ENCODE results near the gene DSG1.
"Not testable (repeated sequence)": the region's sequence is repeated elsewhere in the genome, so short reads cannot be mapped to it uniquely, and the experiment has no call there.

DSG1 gene

GRCh38 chr18:31343454-31343853 is 25.5 kb downstream of the DSG1 start:
- no peak for DNase-seq

GRCh38 chr18:31353336-31353735 is 35.4 kb downstream of the DSG1 start:
- not testable (repeated sequence) for DNase-seq

GRCh38 chr18:31354990-31355389 is 37.0 kb downstream of the DSG1 start:
- no peak for DNase-seq

GRCh38 chr18:31356025-31356424 is 38.1 kb downstream of the DSG1 start:
- no peak for DNase-seq

- DNase-seq = no peak
Observed at GRCh38 chr18:31364190-31364589, 46.2 kb downstream of the DSG1 start.

GRCh38 chr18:31369478-31369877 is 51.5 kb downstream of the DSG1 start:
- DNase-seq = no peak

- no peak for DNase-seq
Observed at GRCh38 chr18:31371989-31372388, 54.0 kb downstream of the DSG1 start.

- no peak for DNase-seq
Observed at GRCh38 chr18:31373641-31374040, 55.7 kb downstream of the DSG1 start.

GRCh38 chr18:31376477-31376876 is 58.5 kb downstream of the DSG1 start, which contains the start of gene DSG4:
Gene DSG4 (plus strand): TSS chr18:31376777. CDS start chr18:31376912, 135 bp downstream.
- no peak for DNase-seq

GRCh38 chr18:31380912-31381311 is 63.0 kb downstream of the DSG1 start:
- no peak for DNase-seq

- DNase-seq = no peak
Observed at GRCh38 chr18:31382107-31382506, 64.1 kb downstream of the DSG1 start.

GRCh38 chr18:31386741-31387140 is 68.8 kb downstream of the DSG1 start:
- DNase-seq = no peak

GRCh38 chr18:31393286-31393685 is 75.3 kb downstream of the DSG1 start:
- DNase-seq = no peak

GRCh38 chr18:31396796-31397612 is 79.0 kb downstream of the DSG1 start:
- no peak for DNase-seq

- DNase-seq = no peak
Observed at GRCh38 chr18:31398191-31398590, 80.2 kb downstream of the DSG1 start.

GRCh38 chr18:31399306-31400032 is 81.5 kb downstream of the DSG1 start:
- no peak for DNase-seq

- DNase-seq = no peak
Observed at GRCh38 chr18:31401156-31402025, 83.4 kb downstream of the DSG1 start.

GRCh38 chr18:31402026-31402373 is 84.0 kb downstream of the DSG1 start:
- DNase-seq = no peak

- DNase-seq = no peak
Observed at GRCh38 chr18:31403409-31403808, 85.4 kb downstream of the DSG1 start.

Measured in nucleus accumbens (tissue), 56 donors.